MM.1S (cell line): ENCODE results near the gene LARP1.

Experiments
- DNase-seq: peaks from one replicate; pipeline ENCODE4 v3.0.0-alpha.2; 2015
- H2AFZ ChIP-seq: fragments of 300-600 bp; sonication (generic); 2 replicates; pipeline ENCODE4 v1.6.0; 2016; ENCODE audit warnings: antibody characterized with exemption, low read length
- H3F3A ChIP-seq: fragments of 300-600 bp; sonication (generic); 2 replicates; pipeline ENCODE4 v1.6.1; 2016; ENCODE audit warnings: mild to moderate bottlenecking, antibody characterized with exemption, low read length, moderate library complexity, mixed read lengths; ENCODE audit not compliant: insufficient read depth
- H3K27ac ChIP-seq: fragments of 300-600 bp; sonication (generic); 2 replicates; pipeline ENCODE4 v1.5.1; 2016; ENCODE audit warnings: mild to moderate bottlenecking, low read length
- H3K27me3 ChIP-seq: fragments of 300-600 bp; sonication (generic); replicated peaks from 2 replicates; pipeline ENCODE4 v1.6.0; 2016; ENCODE audit warnings: low read length; ENCODE audit not compliant: insufficient read depth
- H3K36me3 ChIP-seq: fragments of 300-600 bp; sonication (generic); replicated peaks from 2 replicates; pipeline ENCODE4 v1.6.1; 2016; ENCODE audit warnings: mild to moderate bottlenecking, low read length, mixed read lengths; ENCODE audit not compliant: insufficient read depth
- H3K4me1 ChIP-seq: fragments of 300-600 bp; sonication (generic); 2 replicates; pipeline ENCODE4 v1.6.1; 2016; ENCODE audit warnings: low read length, mixed read lengths
- H3K4me2 ChIP-seq: fragments of 300-600 bp; sonication (generic); 2 replicates; pipeline ENCODE4 v1.6.0; 2016; ENCODE audit warnings: low read depth, low read length
- H3K4me3 ChIP-seq: fragments of 300-600 bp; sonication (generic); 2 replicates; pipeline ENCODE4 v1.5.1; 2016; ENCODE audit warnings: low read length, mixed read lengths
- H3K79me2 ChIP-seq: fragments of 300-600 bp; sonication (generic); 2 replicates; pipeline ENCODE4 v1.6.1; 2016; ENCODE audit warnings: mixed run types, low read length, mixed read lengths
- H3K9ac ChIP-seq: fragments of 300-600 bp; sonication (generic); 2 replicates; pipeline ENCODE4 v1.6.1; 2016; ENCODE audit warnings: low read length, mixed read lengths
- H3K9me2 ChIP-seq: fragments of 300-600 bp; sonication (generic); replicated peaks from 2 replicates; pipeline ENCODE4 v1.6.1; 2016; ENCODE audit warnings: mild to moderate bottlenecking, low read length, mixed read lengths; ENCODE audit not compliant: insufficient read depth
- H3K9me3 ChIP-seq: fragments of 300-600 bp; sonication (generic); replicated peaks from 2 replicates; pipeline ENCODE4 v1.6.1; 2016; ENCODE audit warnings: mild to moderate bottlenecking, low read length, mixed read lengths; ENCODE audit not compliant: insufficient read depth
- H4K20me1 ChIP-seq: fragments of 300-600 bp; sonication (generic); 2 replicates; pipeline ENCODE4 v1.6.1; 2016; ENCODE audit warnings: mild to moderate bottlenecking, low read length, moderate library complexity, mixed read lengths; ENCODE audit not compliant: insufficient read depth
- EZH2 ChIP-seq: fragments of 300-600 bp; sonication (generic); optimal IDR thresholded peaks from 2 replicates; pipeline ENCODE3; 2017; ENCODE audit warnings: low read depth, mild to moderate bottlenecking, antibody characterized with exemption, low read length, mixed read lengths
- EZH2phosphoT487 ChIP-seq: fragments of 300-600 bp; sonication (generic); IDR thresholded peaks from 2 replicates; pipeline ENCODE4 v1.6.1; 2018; ENCODE audit warnings: antibody characterized with exemption, low read length
- TF ChIP-seq, protein P1 (sequence below): fragments of 300-600 bp; sonication (generic); IDR thresholded peaks from 2 replicates; pipeline ENCODE4 v1.5.1; 2016; ENCODE audit warnings: antibody characterized with exemption, low read length, mixed read lengths

LARP1 gene

DNA sequence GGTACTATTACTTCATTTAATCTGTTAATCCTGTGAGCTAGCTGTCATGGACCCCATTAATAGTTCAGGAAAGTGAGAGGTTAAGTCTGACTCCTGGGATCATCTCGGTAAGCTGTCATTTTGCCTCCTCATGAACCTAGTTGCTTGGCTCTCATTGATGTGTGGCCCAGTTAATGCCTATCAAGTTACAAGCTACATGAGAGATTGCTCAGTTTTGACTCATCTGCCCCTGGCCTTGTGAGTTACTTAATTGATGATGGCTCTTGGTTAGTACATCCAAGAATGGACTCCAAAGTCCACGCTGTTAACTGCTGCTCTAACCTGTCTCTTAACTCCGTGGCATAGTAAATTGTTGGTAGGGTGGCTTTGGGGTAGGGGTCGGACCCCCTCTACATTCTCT is 23.9 kb downstream of the LARP1 start:
- Histone ChIP-seq H3K9me2 (no peaks in the 10 kb centered on the region), H3K36me3 (no peaks in the 10 kb centered on the region), H3K9me3 (no peaks in the 10 kb centered on the region), H3K27me3 (no peaks in the 10 kb centered on the region), H3K4me1 (peaks cover 32% of the 10 kb centered on the region), H3K79me2 (peaks cover 100% of the 10 kb centered on the region), H3K9ac (no peak overlapping the region), H3K4me2 (no peak overlapping the region), H3K27ac (no peak overlapping the region), H3K4me3 (no peak overlapping the region), H2AFZ (no peak overlapping the region), H4K20me1 (peaks cover 53% of the 10 kb centered on the region), H3F3A (peaks cover 11% of the 10 kb centered on the region; the same call in 1 of the 2 replicates)
- TF ChIP-seq, protein P1, sequence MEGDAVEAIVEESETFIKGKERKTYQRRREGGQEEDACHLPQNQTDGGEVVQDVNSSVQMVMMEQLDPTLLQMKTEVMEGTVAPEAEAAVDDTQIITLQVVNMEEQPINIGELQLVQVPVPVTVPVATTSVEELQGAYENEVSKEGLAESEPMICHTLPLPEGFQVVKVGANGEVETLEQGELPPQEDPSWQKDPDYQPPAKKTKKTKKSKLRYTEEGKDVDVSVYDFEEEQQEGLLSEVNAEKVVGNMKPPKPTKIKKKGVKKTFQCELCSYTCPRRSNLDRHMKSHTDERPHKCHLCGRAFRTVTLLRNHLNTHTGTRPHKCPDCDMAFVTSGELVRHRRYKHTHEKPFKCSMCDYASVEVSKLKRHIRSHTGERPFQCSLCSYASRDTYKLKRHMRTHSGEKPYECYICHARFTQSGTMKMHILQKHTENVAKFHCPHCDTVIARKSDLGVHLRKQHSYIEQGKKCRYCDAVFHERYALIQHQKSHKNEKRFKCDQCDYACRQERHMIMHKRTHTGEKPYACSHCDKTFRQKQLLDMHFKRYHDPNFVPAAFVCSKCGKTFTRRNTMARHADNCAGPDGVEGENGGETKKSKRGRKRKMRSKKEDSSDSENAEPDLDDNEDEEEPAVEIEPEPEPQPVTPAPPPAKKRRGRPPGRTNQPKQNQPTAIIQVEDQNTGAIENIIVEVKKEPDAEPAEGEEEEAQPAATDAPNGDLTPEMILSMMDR, result no peak
- TF ChIP-seq EZH2 (no peak), EZH2phosphoT487 (no peak)
- no peak for DNase-seq

DNA sequence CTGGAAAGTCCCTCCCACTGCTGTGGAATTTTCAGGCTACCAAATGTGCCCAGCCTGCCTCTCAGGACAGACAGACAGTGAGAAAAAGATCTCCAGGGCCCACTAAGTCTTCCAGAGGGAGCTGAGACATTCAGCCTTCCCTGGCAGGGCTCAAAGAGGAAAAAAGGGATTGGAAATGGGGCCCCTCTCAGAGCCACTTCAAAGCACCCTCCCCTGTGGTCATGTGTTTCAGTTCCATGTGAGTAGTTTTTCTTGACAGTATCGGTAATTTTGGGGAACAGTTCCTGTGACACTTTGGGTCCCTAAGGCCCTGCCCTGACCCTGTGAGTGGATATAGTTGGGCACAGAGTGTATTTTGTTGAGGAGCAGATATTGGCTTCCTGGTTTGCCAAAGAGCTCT is 25.0 kb downstream of the LARP1 start:
- no peak for DNase-seq
- Histone ChIP-seq H2AFZ (no peak overlapping the region), H3K9me2 (no peaks in the 10 kb centered on the region), H3K9me3 (no peaks in the 10 kb centered on the region), H3K36me3 (no peaks in the 10 kb centered on the region), H3K4me1 (peaks cover 32% of the 10 kb centered on the region), H3K4me2 (no peak overlapping the region), H3K79me2 (peaks cover 100% of the 10 kb centered on the region), H3F3A (peaks cover 11% of the 10 kb centered on the region; the same call in 1 of the 2 replicates), H4K20me1 (peaks cover 43% of the 10 kb centered on the region), H3K4me3 (no peak overlapping the region), H3K9ac (no peak overlapping the region), H3K27ac (no peak overlapping the region), H3K27me3 (no peaks in the 10 kb centered on the region)
- TF ChIP-seq, protein P1, result no peak
- TF ChIP-seq EZH2 (no peak), EZH2phosphoT487 (no peak)

DNA sequence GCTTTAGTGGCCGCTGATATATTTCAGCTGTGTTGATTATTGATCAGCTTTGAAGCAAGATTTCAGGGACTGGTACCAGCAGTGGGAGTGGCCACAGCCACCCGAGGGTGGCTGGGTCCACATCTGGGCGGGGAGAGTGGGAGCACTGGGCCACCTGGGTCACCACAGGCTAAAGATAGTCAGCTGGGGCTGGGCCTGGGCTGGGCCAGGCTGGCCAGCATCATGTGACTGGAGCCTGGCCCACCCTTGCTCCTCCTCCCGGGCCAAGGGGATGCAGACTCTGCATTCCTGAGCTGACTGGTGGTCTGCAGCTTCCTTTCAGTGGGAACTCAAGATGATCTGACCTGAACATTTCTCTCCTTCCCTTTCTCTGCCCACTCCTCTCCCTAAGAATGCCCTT is 27.1 kb downstream of the LARP1 start:
- DNase-seq, result no peak
- Histone ChIP-seq H3F3A (peaks cover 11% of the 10 kb centered on the region; the same call in 1 of the 2 replicates), H3K79me2 (peaks cover 100% of the 10 kb centered on the region), H3K27me3 (no peaks in the 10 kb centered on the region), H3K4me1 (peaks cover 32% of the 10 kb centered on the region), H3K36me3 (no peaks in the 10 kb centered on the region), H3K9me3 (no peaks in the 10 kb centered on the region), H4K20me1 (peaks cover 44% of the 10 kb centered on the region), H3K27ac (no peak overlapping the region), H3K4me2 (peak overlapping the region; percentile 13; the same call in 1 of the 2 replicates), H2AFZ (no peak overlapping the region), H3K9ac (no peak overlapping the region), H3K9me2 (no peaks in the 10 kb centered on the region), H3K4me3 (no peak overlapping the region)
- TF ChIP-seq EZH2phosphoT487 (no peak), EZH2 (no peak)
- TF ChIP-seq, protein P1, result no peak
